Skeletal muscle cell (primary cell): ENCODE data around the gene THPO.

Experiments used
- DNase-seq: peaks from one replicate; pipeline ENCODE4 v3.0.0-alpha.2; 2010; ENCODE audit warnings: low read depth
- H3K4me3 ChIP-seq: 2 replicates; pipeline ENCODE4 v1.5.1; 2011; ENCODE audit warnings: low read depth, mild to moderate bottlenecking, control low read depth, low read length, moderate library complexity

The THPO gene

GRCh38 chr3:184368586-184369183, 9.3 kb downstream of the THPO start:
- H3K4me3 ChIP-seq: no peak overlapping the region
- DNase-seq: no peak

- DNase-seq: no peak
- H3K4me3 ChIP-seq: no peak overlapping the region
These were observed 9.9 kb downstream of the THPO start for GRCh38 chr3:184368116-184368515.

DNA sequence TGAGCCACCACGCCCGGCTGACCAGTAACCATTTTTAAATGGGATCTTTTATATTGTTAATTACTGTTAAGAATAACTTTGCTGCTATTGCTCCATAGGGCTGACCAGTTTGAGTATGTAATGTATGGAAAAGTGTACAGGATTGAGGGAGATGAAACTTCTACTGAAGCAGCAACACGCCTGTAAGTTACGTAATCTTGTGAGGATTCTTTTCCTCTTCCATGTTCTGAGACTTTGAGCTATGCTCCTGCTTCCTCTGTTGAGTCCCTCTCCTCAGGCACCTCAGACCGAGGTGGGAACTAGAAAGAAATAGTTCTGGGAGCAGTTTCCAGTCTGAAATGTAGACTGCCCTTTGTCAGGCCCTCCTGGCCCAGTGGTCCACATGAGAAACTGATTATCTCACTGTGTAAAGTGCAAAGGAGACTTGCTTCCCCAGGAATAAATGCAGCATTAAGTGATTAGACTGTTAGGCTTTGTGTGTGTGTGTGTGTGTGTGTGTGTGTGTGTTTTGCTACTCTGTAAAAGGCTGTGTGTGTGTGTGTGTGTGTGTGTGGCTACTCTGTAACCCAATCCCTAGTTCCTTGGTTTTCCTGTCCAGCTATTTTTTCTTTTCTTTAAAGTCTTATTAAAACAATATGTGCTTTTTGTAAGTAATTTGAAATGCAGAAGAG, 11.3 kb downstream of the THPO start:
- no peak overlapping the region for H3K4me3 ChIP-seq
- DNase-seq: no peak

GRCh38 chr3:184362668-184363546, 15.1 kb downstream of the THPO start:
- peak overlapping the region; percentile 85 for H3K4me3 ChIP-seq
- DNase-seq: peak; percentile 90

DNA sequence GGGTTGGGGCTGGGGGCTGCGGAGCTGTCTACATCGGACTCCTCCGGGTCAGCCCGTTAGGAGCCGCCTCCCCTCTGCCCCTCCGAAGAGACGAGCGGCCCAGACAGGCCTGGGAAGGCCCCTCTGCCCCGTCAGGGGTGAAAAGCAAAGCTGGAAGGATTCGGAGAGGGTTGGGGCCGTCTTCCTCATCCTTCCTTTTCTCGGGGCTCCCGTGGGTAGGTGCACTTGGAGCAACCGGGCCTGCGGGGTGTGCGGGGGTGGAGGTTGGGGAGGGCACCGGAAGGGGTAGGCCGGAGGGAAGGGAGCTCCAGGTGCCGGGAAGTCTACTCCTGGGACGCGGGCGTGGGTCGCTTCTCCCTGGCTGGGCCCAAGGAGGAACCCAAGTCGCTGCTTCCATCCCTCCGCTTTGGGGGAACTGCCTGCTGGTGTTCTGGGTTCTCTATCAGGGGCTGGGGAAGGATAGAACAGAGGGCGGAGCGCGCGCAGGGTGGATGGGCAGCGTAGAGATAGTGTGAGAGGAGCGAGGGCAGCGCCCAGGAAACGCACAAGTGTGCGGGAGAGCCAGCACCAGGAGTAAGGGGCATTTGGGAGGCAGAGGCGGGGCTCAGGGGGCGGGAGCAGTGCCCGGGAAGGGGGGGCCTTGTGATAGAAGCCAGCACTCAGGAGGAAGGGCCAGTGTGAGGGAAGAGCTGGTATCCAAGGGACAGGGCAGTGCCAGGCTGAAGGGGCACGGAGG, 15.9 kb downstream of the THPO start:
- DNase-seq: no peak
- peak overlapping the region; percentile 85 for H3K4me3 ChIP-seq

GRCh38 chr3:184361532-184361931, 16.5 kb downstream of the THPO start, which contains the start of the genes CLCN2 and POLR2H:
Gene CLCN2 (minus strand): TSS chr3:184361605. CDS start chr3:184361479, 126 bp downstream.
Gene POLR2H (plus strand): TSS chr3:184361710. CDS start chr3:184363493, 1,783 bp downstream.
- H3K4me3 ChIP-seq: peak within 1 kb of the TSS; percentile 85
- no peak for DNase-seq

GRCh38 chr3:184360929-184361531, 17.0 kb downstream of the THPO start:
- DNase-seq: no peak
- peak overlapping the region; percentile 85 for H3K4me3 ChIP-seq

- H3K4me3 ChIP-seq: peak overlapping the region; percentile 85
- no peak for DNase-seq
These were observed 17.7 kb downstream of the THPO start for GRCh38 chr3:184360070-184360928.

DNA sequence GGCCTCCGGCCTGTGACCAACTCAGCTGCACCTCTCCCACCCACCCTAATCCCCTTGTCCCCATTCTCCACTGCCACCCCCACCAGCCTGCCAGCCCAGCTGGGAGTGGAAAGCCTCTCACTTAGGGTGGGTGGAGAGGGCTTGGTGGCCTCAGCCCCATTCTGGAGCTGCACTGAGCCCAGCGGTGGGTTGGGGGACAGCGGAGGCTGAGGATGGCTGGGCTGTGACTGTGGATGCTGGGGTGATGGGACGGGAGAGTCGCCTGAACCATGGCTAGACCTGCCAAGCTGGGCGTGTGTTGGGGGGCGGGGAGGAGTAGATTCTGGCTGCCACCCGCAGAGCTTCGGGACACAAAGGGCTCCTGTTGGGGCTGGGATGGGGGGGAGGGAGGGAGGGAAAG, 18.4 kb downstream of the THPO start:
- H3K4me3 ChIP-seq: no peak overlapping the region
- DNase-seq: no peak

DNA sequence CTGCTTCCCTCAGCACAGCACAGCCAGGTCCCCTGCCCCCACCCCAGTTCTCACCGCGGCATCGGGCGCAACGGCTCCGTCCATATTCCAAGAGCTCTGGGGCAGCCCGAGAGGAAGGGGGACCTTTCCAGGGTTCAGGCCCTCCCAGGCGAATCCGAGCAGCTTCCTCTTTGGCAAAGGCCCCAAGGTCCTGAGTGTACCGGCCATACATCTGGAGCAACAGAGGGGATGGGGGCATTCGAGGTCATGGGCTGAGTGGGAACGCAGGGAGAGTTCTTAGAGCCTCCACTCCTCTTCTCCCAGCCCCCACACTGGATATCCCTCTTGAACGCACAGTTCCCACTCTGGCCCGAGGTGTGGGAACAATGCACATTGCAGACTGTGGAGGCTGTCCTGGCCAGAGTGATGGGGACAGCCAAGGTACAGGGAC, 19.1 kb downstream of the THPO start:
- no peak for DNase-seq
- no peak overlapping the region for H3K4me3 ChIP-seq

GRCh38 chr3:184358124-184358767, 19.8 kb downstream of the THPO start:
- DNase-seq: no peak
- no peak overlapping the region for H3K4me3 ChIP-seq

GRCh38 chr3:184357248-184358123, 20.5 kb downstream of the THPO start:
- no peak overlapping the region for H3K4me3 ChIP-seq
- DNase-seq: no peak

DNA sequence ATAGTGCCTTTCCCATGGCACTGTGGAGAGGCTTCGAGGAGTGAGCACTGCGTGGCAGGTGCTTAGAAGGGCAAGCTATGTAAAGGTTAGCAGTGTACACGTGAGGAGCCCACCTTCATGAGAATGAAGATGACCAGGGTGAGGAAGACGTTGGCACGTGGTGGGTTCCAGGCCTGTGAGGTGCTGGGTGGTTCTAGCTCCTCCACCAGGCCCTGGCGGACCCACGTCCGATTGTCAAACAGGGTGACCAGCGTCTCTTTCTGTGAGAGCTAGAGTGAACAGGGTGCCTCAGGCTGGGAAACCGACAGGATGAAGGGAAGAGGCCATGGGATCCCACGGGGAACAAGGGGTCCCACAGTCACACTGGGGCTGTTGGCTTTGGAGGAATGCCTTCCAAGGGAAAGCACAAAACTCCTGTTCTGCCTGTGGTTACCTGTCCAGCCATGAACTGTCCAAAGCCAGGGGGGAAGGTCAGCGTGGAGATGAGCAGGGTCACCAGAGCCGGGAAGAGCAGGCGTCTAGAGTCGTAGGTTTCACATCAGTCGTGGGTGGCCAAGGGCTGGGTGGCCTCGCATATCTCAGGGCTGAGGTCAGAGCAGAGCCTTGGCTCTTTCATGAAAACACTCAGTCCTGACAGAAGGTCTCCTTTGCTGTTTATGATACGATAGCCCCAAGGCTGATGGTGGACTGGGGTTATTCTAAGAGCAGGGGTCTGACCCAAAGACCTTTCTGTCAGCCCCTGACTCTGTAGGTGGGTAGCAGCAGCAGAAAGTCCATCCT, 22.6 kb downstream of the THPO start:
- DNase-seq: no peak
- no peak overlapping the region for H3K4me3 ChIP-seq

- no peak for DNase-seq
- no peak overlapping the region for H3K4me3 ChIP-seq
These were observed 23.3 kb downstream of the THPO start for GRCh38 chr3:184354754-184355153.

GRCh38 chr3:184354121-184354728, 23.8 kb downstream of the THPO start:
- no peak for DNase-seq
- H3K4me3 ChIP-seq: no peak overlapping the region

GRCh38 chr3:184353546-184353941, 24.5 kb downstream of the THPO start:
- no peak overlapping the region for H3K4me3 ChIP-seq
- DNase-seq: no peak
